LHCN-M2 (cell line): ENCODE results near the gene TXNDC17. TPM values are rescaled to one million over a fixed set of nuclear protein-coding genes. Genes with fewer than 3 reads are reported as not detected.
"Not testable (repeated sequence)": the region's sequence is repeated elsewhere in the genome, so short reads cannot be mapped to it uniquely, and the experiment has no call there.

Experiments used
- DNase-seq: peaks from one replicate; pipeline ENCODE4 v3.0.0-alpha.2; 2012; ENCODE audit warnings: low read depth
- total RNA-seq: library from RNA; depleted of rRNA; stranded (reverse); fragments of >200 nt; gene quantifications from 2 replicates; pipeline ENCODE4 v1.2.3, GENCODE V29; 2014

Gene TXNDC17
- total RNA-seq, 1 experiment from 2014 or later = 251 TPM

- no peak for DNase-seq
Observed at GRCh38 chr17:6636616-6637457, 4.0 kb upstream of the TXNDC17 start.

- no peak for DNase-seq
Observed at GRCh38 chr17:6637458-6637840, 3.4 kb upstream of the TXNDC17 start.

- no peak for DNase-seq
Observed at GRCh38 chr17:6638046-6638908, 2.6 kb upstream of the TXNDC17 start.

GRCh38 chr17:6639014-6639585, 1.8 kb upstream of the TXNDC17 start:
- DNase-seq = no peak

- DNase-seq = peak; percentile 31
Observed at GRCh38 chr17:6639586-6640535, 999 bp upstream of the TXNDC17 start.

GRCh38 chr17:6641247-6641863, 495 bp downstream of the TXNDC17 start:
- no peak for DNase-seq

GRCh38 chr17:6642592-6642991, 1.7 kb downstream of the TXNDC17 start:
- DNase-seq = no peak

GRCh38 chr17:6643451-6644125, 2.7 kb downstream of the TXNDC17 start:
- peak; percentile 96 for DNase-seq

- DNase-seq = peak; percentile 48
Observed at GRCh38 chr17:6648181-6648580, 7.3 kb downstream of the TXNDC17 start.

GRCh38 chr17:6651354-6651918, 10.6 kb downstream of the TXNDC17 start, which contains the start of the genes C17orf100 and MED31:
Gene C17orf100, plus strand, starts transcription at chr17:6651762. Its CDS starts 152 bp downstream, at chr17:6651914.
Gene MED31, minus strand, starts transcription at chr17:6651605. Its CDS starts 77 bp downstream, at chr17:6651528.
- peak; percentile 90 for DNase-seq

GRCh38 chr17:6651919-6652452, 11.1 kb downstream of the TXNDC17 start:
- peak; percentile 36 for DNase-seq

- DNase-seq = no peak
Observed at GRCh38 chr17:6654841-6655731, 14.2 kb downstream of the TXNDC17 start.

- not testable (repeated sequence) for DNase-seq
Observed at GRCh38 chr17:6655732-6656361, 15.0 kb downstream of the TXNDC17 start.

GRCh38 chr17:6656797-6657632, 16.2 kb downstream of the TXNDC17 start:
- not testable (repeated sequence) for DNase-seq

- no peak for DNase-seq
Observed at GRCh38 chr17:6657633-6658287, 16.9 kb downstream of the TXNDC17 start.

- not testable (repeated sequence) for DNase-seq
Observed at GRCh38 chr17:6658411-6658810, 17.6 kb downstream of the TXNDC17 start.
